Stimulated activated naive CD8-positive, alpha-beta T cell treated with anti-CD3 and anti-CD28 coated beads, Interleukin-15, amount 100 ng/mL, for 72 hours (primary cell): Measurements from ENCODE around the gene RANBP10.
A peak's percentile ranks its signal among the peaks of the same experiment; 100 is the strongest.

Source experiments
- ATAC-seq: fragments of 150-1000 bp; cut with Tn5 transposase; 2 replicates; pipeline ENCODE4 v1.10.0; 2021; ENCODE audit warnings: mild to moderate bottlenecking, moderate library complexity
- DNase-seq, 2 donors: peaks; one replicate each; pipeline ENCODE4 v3.0.0; 2021 to 2022
- H3K27ac Mint-ChIP-seq, 2 donors: one replicate each; pipeline ENCODE4 v1.8.0; 2022; ENCODE audit warnings: mild to moderate bottlenecking in 2 of 2, mixed read lengths in 2 of 2, moderate library complexity in 2 of 2
- H3K27me3 Mint-ChIP-seq: one replicate; pipeline ENCODE4 v1.8.0; 2022; ENCODE audit warnings: mixed read lengths
- H3K4me1 Mint-ChIP-seq: one replicate; pipeline ENCODE4 v1.8.0; 2022; ENCODE audit warnings: mild to moderate bottlenecking, mixed read lengths
- H3K4me3 Mint-ChIP-seq, 2 donors: one replicate each; pipeline ENCODE4 v1.8.0; 2022; ENCODE audit warnings: mild to moderate bottlenecking in 2 of 2, mixed read lengths in 2 of 2, moderate library complexity in 1 of 2
- H3K9me3 Mint-ChIP-seq, 2 donors: one replicate each; pipeline ENCODE4 v1.8.0; 2022; ENCODE audit warnings: mixed read lengths in 2 of 2

RANBP10 gene

GRCh38 chr16:67723911-67724305, 82.5 kb downstream of the RANBP10 start:
- H3K4me1 Mint-ChIP-seq, result peaks cover 13% of the 10 kb centered on the region
- DNase-seq (no peak), ATAC-seq (no peak)
- H3K27ac Mint-ChIP-seq, result no peak overlapping the region
- H3K27me3 Mint-ChIP-seq, result no peaks in the 10 kb centered on the region
- H3K9me3 Mint-ChIP-seq, result no peaks in the 10 kb centered on the region
- H3K4me3 Mint-ChIP-seq, result no peak overlapping the region

GRCh38 chr16:67723151-67723910, 83.0 kb downstream of the RANBP10 start:
- H3K27me3 Mint-ChIP-seq, result no peaks in the 10 kb centered on the region
- H3K27ac Mint-ChIP-seq, result no peak overlapping the region
- H3K9me3 Mint-ChIP-seq, result no peaks in the 10 kb centered on the region
- H3K4me1 Mint-ChIP-seq, result peaks cover 18% of the 10 kb centered on the region
- ATAC-seq (no peak), DNase-seq (no peak)
- H3K4me3 Mint-ChIP-seq, result no peak overlapping the region

DNA sequence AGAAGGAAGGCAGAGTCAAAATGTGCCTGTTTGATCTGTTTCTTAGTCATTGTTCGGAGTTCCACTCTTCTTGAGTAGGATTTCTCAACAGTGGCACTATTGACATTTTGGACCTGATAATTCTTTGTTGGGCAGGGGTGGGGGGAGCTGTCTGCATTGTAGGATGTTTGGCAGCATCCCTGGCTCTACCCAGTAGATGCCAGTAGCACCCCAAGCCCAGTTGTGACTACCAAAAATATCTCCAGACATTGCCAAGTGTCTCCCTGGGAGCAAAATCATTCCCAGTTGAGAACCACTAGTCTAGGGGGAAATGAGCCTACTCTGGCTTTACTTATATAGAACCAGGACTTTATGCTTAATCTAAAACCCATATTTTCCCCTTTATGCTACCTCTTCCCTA, 86.1 kb downstream of the RANBP10 start:
- no peak for ATAC-seq
- Mint-ChIP-seq H3K4me3 (peak overlapping the region; percentile 92 to 94), H3K27me3 (no peaks in the 10 kb centered on the region), H3K4me1 (peaks cover 29% of the 10 kb centered on the region), H3K9me3 (no peaks in the 10 kb centered on the region), H3K27ac (peak overlapping the region; percentile 95 to 98)
- DNase-seq, result no peak

DNA sequence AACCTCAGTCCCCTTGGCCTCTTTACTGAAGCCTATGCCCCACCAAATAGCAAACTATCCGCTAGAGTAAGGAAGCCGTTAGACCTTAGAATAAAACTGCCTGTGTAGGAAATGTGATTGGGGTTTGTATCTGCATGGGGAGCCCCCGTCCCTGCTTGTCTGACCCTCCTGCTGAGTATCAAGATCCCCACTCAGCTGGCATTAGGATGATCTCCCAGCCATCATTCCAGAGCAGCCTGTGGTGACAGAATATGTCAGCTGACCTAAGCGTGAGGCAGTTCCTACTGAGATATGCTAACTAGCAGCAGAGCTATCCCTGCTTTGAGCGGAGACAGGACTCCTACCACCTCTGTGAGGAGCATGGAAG, 86.6 kb downstream of the RANBP10 start:
- DNase-seq, result peak in 1 of 2 donors; percentile 27
- Mint-ChIP-seq H3K4me1 (peaks cover 29% of the 10 kb centered on the region), H3K9me3 (no peaks in the 10 kb centered on the region), H3K4me3 (peak overlapping the region; percentile 92 to 94), H3K27ac (peak overlapping the region; percentile 95 to 98), H3K27me3 (no peaks in the 10 kb centered on the region)
- ATAC-seq, result peak; percentile 42

GRCh38 chr16:67719048-67719777, 87.1 kb downstream of the RANBP10 start, which contains the start of gene GFOD2:
Gene GFOD2, minus strand, starts transcription at chr16:67719316. Its CDS starts 33,601 bp downstream, at chr16:67685715.
- Mint-ChIP-seq H3K9me3 (no peaks in the 10 kb centered on the region), H3K4me1 (peaks cover 29% of the 10 kb centered on the region)

DNA sequence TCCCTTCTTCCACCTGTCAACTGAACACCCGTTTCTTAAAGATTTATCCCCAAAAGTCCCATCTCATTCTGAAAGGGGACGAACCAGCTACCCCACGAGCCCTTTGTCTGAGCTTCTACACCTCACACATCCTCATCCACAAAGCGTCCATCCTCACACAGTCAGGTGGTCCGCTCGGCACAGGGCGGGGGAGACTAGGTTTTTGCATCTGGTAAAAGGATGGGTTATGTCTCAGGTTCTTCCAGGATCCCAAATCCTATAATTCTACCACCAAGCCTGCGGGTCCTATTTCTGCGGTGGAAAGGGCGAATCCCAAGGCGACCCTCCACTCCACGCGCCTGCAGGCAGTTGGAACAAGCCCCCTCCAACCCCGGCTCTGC, 87.7 kb downstream of the RANBP10 start:
- H3K27me3 Mint-ChIP-seq, result no peaks in the 10 kb centered on the region
- H3K9me3 Mint-ChIP-seq, result no peaks in the 10 kb centered on the region
- peak; percentile 58 for ATAC-seq
- peak; percentile 23 to 29 for DNase-seq
- H3K4me1 Mint-ChIP-seq, result peaks cover 29% of the 10 kb centered on the region
- peak overlapping the region; percentile 95 to 98 for H3K27ac Mint-ChIP-seq
- peak overlapping the region; percentile 92 to 94 for H3K4me3 Mint-ChIP-seq

More at GRCh38 chr16:67719048-67719777, 87.1 kb downstream of the RANBP10 start, which contains the start of gene GFOD2:
- H3K27me3 Mint-ChIP-seq, result no peaks in the 10 kb centered on the region
- peak within 1 kb of the TSS; percentile 95 to 98 for H3K27ac Mint-ChIP-seq
- peak; percentile 94 for ATAC-seq
- peak; percentile 96 to 97 for DNase-seq
- peak within 1 kb of the TSS; percentile 92 to 94 for H3K4me3 Mint-ChIP-seq

DNA sequence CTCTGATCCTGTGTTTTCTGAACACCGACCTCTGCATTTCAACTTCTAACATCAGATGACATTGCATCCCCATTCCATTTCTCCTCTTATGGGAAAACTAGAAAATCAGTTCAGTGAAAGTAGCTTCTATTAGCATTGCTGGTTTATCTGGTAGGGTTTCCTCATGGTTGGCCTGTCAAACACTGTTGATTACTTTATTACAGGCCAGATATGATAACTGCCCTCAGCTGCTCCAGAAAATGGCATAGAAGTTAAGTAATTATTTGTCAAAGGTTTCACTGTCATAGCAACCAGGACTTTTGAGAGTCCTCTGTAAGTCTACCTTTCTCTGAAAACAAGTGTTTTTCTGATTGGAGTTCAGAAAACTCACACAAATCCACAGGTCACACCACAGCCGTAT, 90.3 kb downstream of the RANBP10 start:
- ATAC-seq (no peak), DNase-seq (no peak)
- H3K9me3 Mint-ChIP-seq, result no peaks in the 10 kb centered on the region
- no peak overlapping the region for H3K27ac Mint-ChIP-seq
- H3K4me3 Mint-ChIP-seq, result no peak overlapping the region
- H3K4me1 Mint-ChIP-seq, result peaks cover 29% of the 10 kb centered on the region
- H3K27me3 Mint-ChIP-seq, result no peaks in the 10 kb centered on the region

GRCh38 chr16:67714522-67714921, 91.8 kb downstream of the RANBP10 start:
- Mint-ChIP-seq H3K4me3 (no peak overlapping the region), H3K9me3 (no peaks in the 10 kb centered on the region), H3K4me1 (peaks cover 19% of the 10 kb centered on the region), H3K27me3 (no peaks in the 10 kb centered on the region), H3K27ac (no peak overlapping the region)
- ATAC-seq, result no peak
- DNase-seq, result no peak

DNA sequence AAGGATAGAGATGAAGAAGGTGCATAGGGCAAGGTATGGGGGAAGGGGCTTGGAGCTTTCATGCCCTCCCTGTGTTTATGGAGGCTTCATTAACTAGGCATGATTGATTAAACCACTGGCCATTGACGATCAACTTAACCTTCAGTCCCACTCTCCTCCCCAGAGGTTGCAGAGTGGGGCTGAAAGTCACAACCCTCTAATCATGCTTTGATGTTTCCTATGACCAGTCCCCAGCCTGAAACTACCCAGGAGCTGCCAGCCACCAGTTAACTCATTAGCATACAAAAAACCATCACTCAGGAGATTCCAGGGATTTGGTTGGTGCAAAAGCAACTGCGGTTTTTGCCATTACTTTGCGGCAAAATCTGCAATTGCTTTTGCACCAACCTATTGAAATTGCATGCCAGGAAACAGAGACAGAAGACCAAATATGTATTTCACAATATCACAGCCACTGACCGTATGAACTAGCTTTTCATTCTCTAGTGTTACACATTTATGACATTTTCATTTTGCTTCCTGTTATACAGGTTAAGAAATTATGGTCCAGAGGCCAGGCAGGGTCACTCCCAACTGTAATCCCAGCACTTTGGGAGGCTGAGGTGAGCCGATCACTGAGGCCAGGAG, 92.6 kb downstream of the RANBP10 start:
- H3K27ac Mint-ChIP-seq, result peak overlapping the region in 1 of 2 donors; percentile 24
- H3K4me1 Mint-ChIP-seq, result peaks cover 15% of the 10 kb centered on the region
- H3K4me3 Mint-ChIP-seq, result no peak overlapping the region
- DNase-seq, result no peak
- H3K27me3 Mint-ChIP-seq, result no peaks in the 10 kb centered on the region
- no peaks in the 10 kb centered on the region for H3K9me3 Mint-ChIP-seq
- ATAC-seq, result no peak

DNA sequence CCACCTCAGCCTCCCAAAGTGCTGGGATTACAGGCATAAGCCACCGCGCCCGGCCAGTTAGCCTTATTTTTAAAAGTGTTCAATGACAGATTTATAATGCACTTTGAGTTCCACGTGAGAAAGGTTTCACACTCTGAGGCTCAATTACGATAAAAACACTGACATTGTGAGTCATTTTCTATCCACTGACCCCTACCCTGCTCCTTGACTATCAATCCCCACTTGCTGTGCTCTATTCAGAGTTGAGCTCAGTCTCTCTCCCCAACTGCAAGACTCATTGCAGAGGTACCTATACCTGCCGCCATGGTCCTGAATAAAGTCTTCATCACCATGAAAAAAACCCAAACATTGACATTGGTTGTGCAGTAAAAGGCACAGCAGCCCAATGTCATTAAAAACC, 95.8 kb downstream of the RANBP10 start:
- Mint-ChIP-seq H3K9me3 (no peaks in the 10 kb centered on the region), H3K4me3 (no peak overlapping the region), H3K27me3 (no peaks in the 10 kb centered on the region), H3K27ac (no peak overlapping the region), H3K4me1 (no peaks in the 10 kb centered on the region)
- no peak for DNase-seq
- ATAC-seq, result no peak

- ATAC-seq (no peak), DNase-seq (no peak)
- H3K9me3 Mint-ChIP-seq, result no peaks in the 10 kb centered on the region
- H3K4me3 Mint-ChIP-seq, result no peak overlapping the region
- no peaks in the 10 kb centered on the region for H3K27me3 Mint-ChIP-seq
- H3K27ac Mint-ChIP-seq, result no peak overlapping the region
- H3K4me1 Mint-ChIP-seq, result peaks cover 7% of the 10 kb centered on the region
Observed at GRCh38 chr16:67709050-67709449, 97.3 kb downstream of the RANBP10 start.

DNA sequence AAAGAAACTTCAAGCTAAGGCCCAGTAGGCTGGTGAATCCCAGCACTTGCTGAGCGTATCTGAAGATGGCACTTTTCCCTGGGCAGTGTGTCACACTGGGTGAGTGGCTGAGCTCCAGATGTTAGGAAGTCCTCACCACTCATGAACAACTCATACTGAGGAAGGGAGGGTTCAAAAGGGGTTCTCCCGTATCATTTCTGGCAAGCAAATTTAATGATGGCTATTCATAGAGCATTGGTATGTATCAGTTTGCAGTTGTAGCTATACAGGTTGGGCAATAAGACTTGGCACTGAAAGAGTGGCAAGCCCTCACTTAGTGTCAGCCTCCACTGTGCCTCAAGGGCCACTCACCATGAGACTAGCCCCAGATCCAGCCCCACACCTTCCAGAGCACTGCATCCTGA, 98.0 kb downstream of the RANBP10 start:
- Mint-ChIP-seq H3K4me1 (peaks cover 14% of the 10 kb centered on the region), H3K9me3 (no peaks in the 10 kb centered on the region), H3K27me3 (no peaks in the 10 kb centered on the region), H3K4me3 (no peak overlapping the region), H3K27ac (no peak overlapping the region)
- no peak for ATAC-seq
- no peak for DNase-seq

GRCh38 chr16:67707790-67708189, 98.6 kb downstream of the RANBP10 start:
- no peaks in the 10 kb centered on the region for H3K9me3 Mint-ChIP-seq
- no peaks in the 10 kb centered on the region for H3K27me3 Mint-ChIP-seq
- H3K27ac Mint-ChIP-seq, result no peak overlapping the region
- no peak for DNase-seq
- H3K4me3 Mint-ChIP-seq, result no peak overlapping the region
- ATAC-seq, result no peak
- peaks cover 20% of the 10 kb centered on the region for H3K4me1 Mint-ChIP-seq

DNA sequence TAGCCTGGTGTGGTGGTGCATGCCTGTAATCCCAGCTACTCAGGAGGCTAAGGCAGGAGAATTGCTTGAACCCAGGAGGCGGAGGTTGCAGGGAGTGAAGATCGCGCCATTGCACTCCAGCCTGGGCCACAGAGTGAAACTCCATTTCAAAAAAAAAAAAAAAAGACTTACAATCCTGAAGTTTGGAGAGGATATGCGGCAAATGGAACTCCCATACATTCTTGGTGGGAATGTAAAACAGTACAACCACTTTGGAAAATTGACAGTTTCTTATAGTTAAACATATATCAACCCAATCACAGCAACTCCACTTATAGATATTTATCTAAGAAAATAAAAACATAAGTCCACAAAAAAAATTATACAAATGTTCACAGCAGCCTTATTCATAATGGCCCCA, 99.2 kb downstream of the RANBP10 start:
- no peak overlapping the region for H3K4me3 Mint-ChIP-seq
- no peaks in the 10 kb centered on the region for H3K9me3 Mint-ChIP-seq
- H3K27me3 Mint-ChIP-seq, result no peaks in the 10 kb centered on the region
- H3K4me1 Mint-ChIP-seq, result peaks cover 20% of the 10 kb centered on the region
- H3K27ac Mint-ChIP-seq, result no peak overlapping the region
- ATAC-seq (no peak), DNase-seq (no peak)

- Mint-ChIP-seq H3K4me1 (peaks cover 20% of the 10 kb centered on the region), H3K9me3 (no peaks in the 10 kb centered on the region), H3K27me3 (no peaks in the 10 kb centered on the region), H3K4me3 (no peak overlapping the region), H3K27ac (no peak overlapping the region)
- no peak for ATAC-seq
- DNase-seq, result no peak
Observed at GRCh38 chr16:67704110-67704509, 102.2 kb downstream of the RANBP10 start.

DNA sequence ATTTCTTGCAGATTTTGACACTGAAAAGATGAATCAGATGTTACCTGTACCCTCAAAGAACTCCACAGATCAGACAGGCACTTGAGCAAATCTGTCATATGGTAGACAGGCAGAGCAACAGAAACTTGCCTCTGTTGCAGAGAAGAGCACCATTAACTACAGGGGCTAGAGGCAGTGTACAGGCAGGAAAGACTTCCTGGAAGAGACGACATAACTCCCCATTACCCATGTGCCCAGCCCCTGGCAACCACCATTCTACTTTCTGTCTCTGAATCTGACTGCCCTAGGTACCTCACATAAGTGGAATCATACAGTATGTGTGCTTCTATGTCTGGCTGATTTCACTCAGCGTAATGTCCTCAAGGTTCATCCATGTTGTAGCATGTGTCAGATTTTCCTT, 102.7 kb downstream of the RANBP10 start:
- Mint-ChIP-seq H3K4me3 (peak overlapping the region in 1 of 2 donors; percentile 19), H3K27ac (peak overlapping the region; percentile 47 to 90), H3K9me3 (no peaks in the 10 kb centered on the region), H3K27me3 (no peaks in the 10 kb centered on the region), H3K4me1 (peaks cover 20% of the 10 kb centered on the region)
- DNase-seq (peak; percentile 4 to 33), ATAC-seq (peak; percentile 98)
